Neural progenitor cell (in vitro differentiated cells): ENCODE data around the gene PLA2R1. TPM values are rescaled to one million over a fixed set of nuclear protein-coding genes. Genes with fewer than 3 reads are reported as not detected.

Experiments used
- DNase-seq: peaks from one replicate; pipeline ENCODE4 v3.0.0-alpha.2; 2016; ENCODE audit warnings: low spot score
- H2AFZ ChIP-seq: fragments of 200-600 bp; sonication (generic); replicated peaks from 2 replicates; pipeline ENCODE4 v1.6.1; 2016; ENCODE audit warnings: antibody characterized with exemption
- H3F3A ChIP-seq: fragments of 200-600 bp; sonication (generic); 2 replicates; pipeline ENCODE4 v1.6.1; 2016; ENCODE audit warnings: antibody characterized with exemption, low read depth
- H3K27ac ChIP-seq: fragments of 200-600 bp; sonication (generic); 2 replicates; pipeline ENCODE4 v1.5.1; 2016; ENCODE audit warnings: mild to moderate bottlenecking
- H3K27me3 ChIP-seq: fragments of 200-600 bp; sonication (generic); 2 replicates; pipeline ENCODE4 v1.6.1; 2016; ENCODE audit warnings: mild to moderate bottlenecking, moderate library complexity
- H3K36me3 ChIP-seq: fragments of 200-600 bp; sonication (generic); 2 replicates; pipeline ENCODE4 v1.5.1; 2016
- H3K4me1 ChIP-seq: fragments of 200-600 bp; sonication (generic); 2 replicates; pipeline ENCODE4 v1.6.1; 2016; ENCODE audit warnings: mixed run types
- H3K4me2 ChIP-seq: fragments of 200-600 bp; sonication (generic); 2 replicates; pipeline ENCODE4 v1.6.1; 2016
- H3K4me3 ChIP-seq: fragments of 200-600 bp; sonication (generic); 2 replicates; pipeline ENCODE4 v1.5.1; 2016
- H3K79me2 ChIP-seq: fragments of 200-600 bp; sonication (generic); 2 replicates; pipeline ENCODE4 v1.6.1; 2016; ENCODE audit warnings: low read depth
- H3K9ac ChIP-seq: fragments of 200-600 bp; sonication (generic); 2 replicates; pipeline ENCODE4 v1.6.1; 2016
- H3K9me3 ChIP-seq: fragments of 200-600 bp; sonication (generic); 2 replicates; pipeline ENCODE4 v1.5.1; 2016; ENCODE audit warnings: low read depth
- H4K20me1 ChIP-seq: fragments of 200-600 bp; sonication (generic); 2 replicates; pipeline ENCODE4 v1.6.1; 2016; ENCODE audit warnings: low read depth
- H3K27ac Mint-ChIP-seq: 3 replicates; pipeline ENCODE4 v1.8.0; 2021; ENCODE audit warnings: mixed read lengths
- H3K27me3 Mint-ChIP-seq: 2 replicates; pipeline ENCODE4 v1.8.0; 2022; ENCODE audit warnings: low read depth, mild to moderate bottlenecking, inconsistent platforms, moderate library complexity, mixed read lengths; ENCODE audit not compliant: insufficient read depth
- H3K36me3 Mint-ChIP-seq: 3 replicates; pipeline ENCODE4 v1.8.0; 2021; ENCODE audit warnings: mixed read lengths
- H3K4me1 Mint-ChIP-seq: 3 replicates; pipeline ENCODE4 v1.8.0; 2021; ENCODE audit warnings: mixed read lengths
- H3K4me3 Mint-ChIP-seq: 3 replicates; pipeline ENCODE4 v1.8.0; 2021; ENCODE audit warnings: mild to moderate bottlenecking, moderate library complexity, mixed read lengths
- H3K9me3 Mint-ChIP-seq: 3 replicates; pipeline ENCODE4 v1.8.0; 2020; ENCODE audit warnings: mixed read lengths
- EZH2 ChIP-seq: fragments of 200-600 bp; sonication (generic); IDR thresholded peaks from 2 replicates; pipeline ENCODE4 v1.6.1; 2017; ENCODE audit warnings: antibody characterized with exemption, mild to moderate bottlenecking, moderate library complexity
- EZH2phosphoT487 ChIP-seq: fragments of 200-600 bp; sonication (generic); IDR thresholded peaks from 2 replicates; pipeline ENCODE4 v1.6.1; 2017; ENCODE audit warnings: antibody characterized with exemption
- total RNA-seq: library from RNA; depleted of rRNA; stranded (reverse); fragments of >200 nt; gene quantifications from 2 replicates; pipeline ENCODE4 v1.2.3, GENCODE V29; 2015; ENCODE audit warnings: low replicate concordance
- TF ChIP-seq, protein P1 (sequence below): fragments of 200-600 bp; sonication (generic); IDR thresholded peaks from 2 replicates; pipeline ENCODE4 v1.5.1; 2017; ENCODE audit warnings: antibody characterized with exemption, mild to moderate bottlenecking

Gene PLA2R1
- total RNA-seq, 1 donor from 2014 or later = 0.45 TPM

DNA sequence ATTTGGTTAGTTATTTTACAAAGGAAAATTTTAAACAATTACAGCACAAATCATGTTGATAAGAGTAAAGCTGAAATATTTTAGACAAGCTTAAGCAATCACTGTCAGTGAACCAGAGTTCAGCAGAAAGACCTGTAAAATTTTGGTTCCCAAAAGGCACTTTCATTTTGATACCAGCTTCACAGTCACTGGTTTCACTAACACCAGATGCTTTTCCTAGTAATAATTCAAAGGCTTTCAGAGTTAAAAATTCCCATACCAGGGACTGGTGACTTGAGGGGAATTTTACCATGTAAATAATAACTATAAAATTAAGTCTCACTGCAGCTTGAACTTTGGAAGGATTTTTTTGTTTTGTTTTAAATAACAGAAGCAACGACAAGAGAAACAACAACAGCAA, 162.1 kb downstream of the PLA2R1 start:
- DNase-seq = no peak
- no peak overlapping the region for H2AFZ ChIP-seq
- H3K79me2 ChIP-seq = no peaks in the 10 kb centered on the region
- H3K4me2 ChIP-seq = no peak overlapping the region
- Mint-ChIP-seq H3K27me3 (peaks cover 20% of the 10 kb centered on the region), H3K36me3 (peaks cover 3% of the 10 kb centered on the region), H3K27ac (no peak overlapping the region), H3K4me3 (no peak overlapping the region), H3K9me3 (peaks cover 4% of the 10 kb centered on the region), H3K4me1 (peaks cover 24% of the 10 kb centered on the region)
- H3K4me3 ChIP-seq = no peak overlapping the region
- TF ChIP-seq EZH2phosphoT487 (no peak), EZH2 (no peak)
- TF ChIP-seq, protein P1, sequence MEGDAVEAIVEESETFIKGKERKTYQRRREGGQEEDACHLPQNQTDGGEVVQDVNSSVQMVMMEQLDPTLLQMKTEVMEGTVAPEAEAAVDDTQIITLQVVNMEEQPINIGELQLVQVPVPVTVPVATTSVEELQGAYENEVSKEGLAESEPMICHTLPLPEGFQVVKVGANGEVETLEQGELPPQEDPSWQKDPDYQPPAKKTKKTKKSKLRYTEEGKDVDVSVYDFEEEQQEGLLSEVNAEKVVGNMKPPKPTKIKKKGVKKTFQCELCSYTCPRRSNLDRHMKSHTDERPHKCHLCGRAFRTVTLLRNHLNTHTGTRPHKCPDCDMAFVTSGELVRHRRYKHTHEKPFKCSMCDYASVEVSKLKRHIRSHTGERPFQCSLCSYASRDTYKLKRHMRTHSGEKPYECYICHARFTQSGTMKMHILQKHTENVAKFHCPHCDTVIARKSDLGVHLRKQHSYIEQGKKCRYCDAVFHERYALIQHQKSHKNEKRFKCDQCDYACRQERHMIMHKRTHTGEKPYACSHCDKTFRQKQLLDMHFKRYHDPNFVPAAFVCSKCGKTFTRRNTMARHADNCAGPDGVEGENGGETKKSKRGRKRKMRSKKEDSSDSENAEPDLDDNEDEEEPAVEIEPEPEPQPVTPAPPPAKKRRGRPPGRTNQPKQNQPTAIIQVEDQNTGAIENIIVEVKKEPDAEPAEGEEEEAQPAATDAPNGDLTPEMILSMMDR = no peak
- no peaks in the 10 kb centered on the region for H4K20me1 ChIP-seq
- no peaks in the 10 kb centered on the region for H3K36me3 ChIP-seq
- H3K9me3 ChIP-seq = no peaks in the 10 kb centered on the region
- H3K27ac ChIP-seq = no peak overlapping the region
- H3F3A ChIP-seq = no peaks in the 10 kb centered on the region
- no peak overlapping the region for H3K9ac ChIP-seq
- H3K4me1 ChIP-seq = peaks cover 12% of the 10 kb centered on the region
- peaks cover 100% of the 10 kb centered on the region for H3K27me3 ChIP-seq

- TF ChIP-seq EZH2 (no peak), EZH2phosphoT487 (no peak)
- TF ChIP-seq, protein P1 = no peak
- no peaks in the 10 kb centered on the region for H3K79me2 ChIP-seq
- H4K20me1 ChIP-seq = no peaks in the 10 kb centered on the region
- Mint-ChIP-seq H3K36me3 (no peaks in the 10 kb centered on the region), H3K4me1 (peaks cover 26% of the 10 kb centered on the region), H3K9me3 (no peaks in the 10 kb centered on the region), H3K27me3 (peaks cover 12% of the 10 kb centered on the region), H3K27ac (no peak overlapping the region), H3K4me3 (no peak overlapping the region)
- H3K4me3 ChIP-seq = no peak overlapping the region
- H3K4me1 ChIP-seq = peaks cover 12% of the 10 kb centered on the region
- H3K9me3 ChIP-seq = no peaks in the 10 kb centered on the region
- no peak overlapping the region for H3K27ac ChIP-seq
- no peak overlapping the region for H3K4me2 ChIP-seq
- no peak overlapping the region for H3K9ac ChIP-seq
- H3F3A ChIP-seq = no peaks in the 10 kb centered on the region
- H2AFZ ChIP-seq = no peak overlapping the region
- DNase-seq = no peak
- H3K36me3 ChIP-seq = no peaks in the 10 kb centered on the region
- peaks cover 91% of the 10 kb centered on the region for H3K27me3 ChIP-seq
Observed at GRCh38 chr2:159898441-159898840, 164.0 kb downstream of the PLA2R1 start.

GRCh38 chr2:159897720-159898119, 164.7 kb downstream of the PLA2R1 start:
- peaks cover 84% of the 10 kb centered on the region for H3K27me3 ChIP-seq
- no peak overlapping the region for H3K4me3 ChIP-seq
- DNase-seq = no peak
- peaks cover 28% of the 10 kb centered on the region for H3K4me1 Mint-ChIP-seq
- no peaks in the 10 kb centered on the region for H3K79me2 ChIP-seq
- no peak overlapping the region for H3K9ac ChIP-seq
- H3K9me3 Mint-ChIP-seq = no peaks in the 10 kb centered on the region
- H4K20me1 ChIP-seq = no peaks in the 10 kb centered on the region
- H3K36me3 Mint-ChIP-seq = no peaks in the 10 kb centered on the region
- H3K4me2 ChIP-seq = peak overlapping the region; percentile 36
- no peak overlapping the region for H3K4me3 Mint-ChIP-seq
- H3K9me3 ChIP-seq = no peaks in the 10 kb centered on the region
- TF ChIP-seq EZH2phosphoT487 (no peak), EZH2 (no peak)
- TF ChIP-seq, protein P1 = no peak
- H3K4me1 ChIP-seq = peaks cover 12% of the 10 kb centered on the region
- H2AFZ ChIP-seq = no peak overlapping the region
- H3F3A ChIP-seq = no peaks in the 10 kb centered on the region
- H3K27ac Mint-ChIP-seq = no peak overlapping the region
- H3K36me3 ChIP-seq = no peaks in the 10 kb centered on the region
- peaks cover 5% of the 10 kb centered on the region for H3K27me3 Mint-ChIP-seq
- no peak overlapping the region for H3K27ac ChIP-seq
